ENCODE data around the gene SSRP1.
"Not testable (repeated sequence)": the region's sequence is repeated elsewhere in the genome, so short reads cannot be mapped to it uniquely, and the experiment has no call there.

Gene SSRP1

GRCh38 chr11:57359396-57359795 is 23.7 kb upstream of the SSRP1 start:
- no peak for DNase-seq

- no peak for DNase-seq
Observed at GRCh38 chr11:57358991-57359390, 23.3 kb upstream of the SSRP1 start.

GRCh38 chr11:57358543-57358961 is 22.9 kb upstream of the SSRP1 start:
- peak; percentile 9 for DNase-seq

- no peak for DNase-seq
Observed at GRCh38 chr11:57357856-57358255, 22.2 kb upstream of the SSRP1 start.

- no peak for DNase-seq
Observed at GRCh38 chr11:57357310-57357709, 21.6 kb upstream of the SSRP1 start.

GRCh38 chr11:57356268-57356667 is 20.6 kb upstream of the SSRP1 start:
- DNase-seq = peak; percentile 67

GRCh38 chr11:57354699-57355098 is 19.0 kb upstream of the SSRP1 start:
- DNase-seq = no peak

GRCh38 chr11:57353852-57354251 is 18.2 kb upstream of the SSRP1 start:
- DNase-seq = peak; percentile 26

GRCh38 chr11:57353446-57353845 is 17.8 kb upstream of the SSRP1 start:
- DNase-seq = no peak

- DNase-seq = no peak
Observed at GRCh38 chr11:57353036-57353435, 17.3 kb upstream of the SSRP1 start.

- no peak for DNase-seq
Observed at GRCh38 chr11:57349491-57350274, 14.0 kb upstream of the SSRP1 start.

GRCh38 chr11:57348636-57349313 is 13.1 kb upstream of the SSRP1 start:
- DNase-seq = no peak

GRCh38 chr11:57348052-57348451 is 12.4 kb upstream of the SSRP1 start:
- DNase-seq = no peak

- DNase-seq = no peak
Observed at GRCh38 chr11:57347336-57347735, 11.6 kb upstream of the SSRP1 start.

- DNase-seq = peak; percentile 40
Observed at GRCh38 chr11:57345555-57346211, 10.0 kb upstream of the SSRP1 start.

GRCh38 chr11:57344826-57345225 is 9.1 kb upstream of the SSRP1 start:
- DNase-seq = no peak

GRCh38 chr11:57343825-57344224 is 8.1 kb upstream of the SSRP1 start:
- DNase-seq = peak; percentile 36

- DNase-seq = no peak
Observed at GRCh38 chr11:57342702-57343101, 7.0 kb upstream of the SSRP1 start.

- DNase-seq = no peak
Observed at GRCh38 chr11:57341250-57341808, 5.6 kb upstream of the SSRP1 start.

- no peak for DNase-seq
Observed at GRCh38 chr11:57340039-57340615, 4.4 kb upstream of the SSRP1 start.

- DNase-seq = no peak
Observed at GRCh38 chr11:57339328-57339727, 3.6 kb upstream of the SSRP1 start.

- DNase-seq = no peak
Observed at GRCh38 chr11:57338142-57338541, 2.5 kb upstream of the SSRP1 start, which contains the start of gene P2RX3. Gene P2RX3 (plus strand): TSS chr11:57338352. CDS start chr11:57338551, 199 bp downstream.

GRCh38 chr11:57336856-57337255 is 1.2 kb upstream of the SSRP1 start:
- not testable (repeated sequence) for DNase-seq
